OCI-LY3 (cell line): ENCODE data around the gene TNNI3K.

Experiments used
- EZH2phosphoT487 ChIP-seq: fragments of 200-600 bp; shearing (Covaris generic); IDR thresholded peaks from 2 replicates; pipeline ENCODE4 v1.6.1; 2018; ENCODE audit warnings: antibody characterized with exemption, mixed run types, low read depth
- TF ChIP-seq, protein P1 (sequence below): fragments of 200-600, 300-600 bp; sonication (generic); IDR thresholded peaks from 2 replicates; pipeline ENCODE4 v1.5.1; 2014; ENCODE audit warnings: antibody characterized with exemption, low read length, low read depth

DNA sequence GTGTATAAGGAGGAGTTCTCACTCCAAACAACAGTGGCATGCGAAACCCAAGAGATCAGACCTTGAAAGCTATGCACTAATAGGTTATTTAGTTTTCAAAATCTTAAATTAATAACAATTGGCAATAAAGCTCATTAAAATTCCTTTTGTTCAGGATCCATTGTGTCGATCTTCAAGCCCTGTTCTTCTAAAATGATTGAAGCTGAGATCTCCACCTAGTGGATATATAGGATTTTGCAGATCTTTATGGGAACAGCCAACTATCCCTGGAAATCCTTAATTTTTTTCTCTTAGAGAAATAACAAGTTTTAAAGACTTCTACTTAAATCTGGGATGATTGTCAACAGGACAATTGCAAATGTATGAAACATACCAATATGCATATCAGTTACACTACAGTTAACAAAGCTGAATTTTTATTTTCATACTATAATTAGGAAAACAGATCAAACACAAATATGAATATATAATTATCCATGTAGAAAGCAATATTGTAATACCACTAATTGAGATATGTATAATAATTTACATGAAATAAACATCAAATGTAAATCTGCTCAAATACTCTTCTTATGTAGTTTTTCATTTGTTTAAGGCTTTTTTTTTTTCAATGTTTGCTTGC is 233.9 kb downstream of the TNNI3K start:
- TF ChIP-seq, protein P1, sequence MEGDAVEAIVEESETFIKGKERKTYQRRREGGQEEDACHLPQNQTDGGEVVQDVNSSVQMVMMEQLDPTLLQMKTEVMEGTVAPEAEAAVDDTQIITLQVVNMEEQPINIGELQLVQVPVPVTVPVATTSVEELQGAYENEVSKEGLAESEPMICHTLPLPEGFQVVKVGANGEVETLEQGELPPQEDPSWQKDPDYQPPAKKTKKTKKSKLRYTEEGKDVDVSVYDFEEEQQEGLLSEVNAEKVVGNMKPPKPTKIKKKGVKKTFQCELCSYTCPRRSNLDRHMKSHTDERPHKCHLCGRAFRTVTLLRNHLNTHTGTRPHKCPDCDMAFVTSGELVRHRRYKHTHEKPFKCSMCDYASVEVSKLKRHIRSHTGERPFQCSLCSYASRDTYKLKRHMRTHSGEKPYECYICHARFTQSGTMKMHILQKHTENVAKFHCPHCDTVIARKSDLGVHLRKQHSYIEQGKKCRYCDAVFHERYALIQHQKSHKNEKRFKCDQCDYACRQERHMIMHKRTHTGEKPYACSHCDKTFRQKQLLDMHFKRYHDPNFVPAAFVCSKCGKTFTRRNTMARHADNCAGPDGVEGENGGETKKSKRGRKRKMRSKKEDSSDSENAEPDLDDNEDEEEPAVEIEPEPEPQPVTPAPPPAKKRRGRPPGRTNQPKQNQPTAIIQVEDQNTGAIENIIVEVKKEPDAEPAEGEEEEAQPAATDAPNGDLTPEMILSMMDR, result peak; percentile 67
- no peak for TF ChIP-seq EZH2phosphoT487
